A549 (cell line): ENCODE data around the gene TBRG4. TPM values are rescaled to one million over a fixed set of nuclear protein-coding genes. Genes with fewer than 3 reads are reported as not detected.

Source experiments
- ATAC-seq, 2 experiments: fragments of 200-7000 bp in 1 of 2; fragments of >200 bp in 1 of 2; cut with Nextera tagmentation in 1 of 2; cut with Tn5 transposase in 1 of 2; 3 replicates each; pipeline versions ENCODE4 v1.8.0 to v1.9.1; 2018 to 2020; ENCODE audit warnings: mild to moderate bottlenecking in 1 of 2, moderate library complexity in 1 of 2
- CTCF ChIA-PET: fragments of 300-600 bp; sonication (Branson Sonifier 250); formaldehyde crosslinking; extraction: SDS; loops from one replicate; lab custom pipeline; 2021; ENCODE audit warnings: antibody characterized with exemption, inconsistent platforms; lab: Yijun Ruan, JAX
- POLR2A ChIA-PET: fragments of 350-600 bp; formaldehyde crosslinking; extraction: SDS; loops from one replicate; lab custom pipeline; 2021; ENCODE audit warnings: antibody characterized with exemption, inconsistent platforms; lab: Yijun Ruan, JAX
- DNase-seq, 2 experiments: peaks; one replicate each; pipeline versions ENCODE4 v3.0.0 to v3.0.0-alpha.2; 2011 to 2016; ENCODE audit warnings: low read depth in 1 of 2, low spot score in 1 of 2
- FAIRE-seq: peaks from 2 replicates; lab custom pipeline; 2011; peaks lifted over from hg19 to GRCh38; lab: Jason Lieb, UNC
- H3K27ac ChIP-seq, 2 experiments: fragments of >200 bp; sonication (Bioruptor Twin); formaldehyde crosslinking; 3 replicates each; pipeline ENCODE4 v1.5.1; 2016 to 2017
- H3K4me1 ChIP-seq: fragments of >200 bp; sonication (Bioruptor Twin); formaldehyde crosslinking; 3 replicates; pipeline ENCODE4 v1.6.1; 2016
- H3K4me2 ChIP-seq: fragments of >200 bp; sonication (Bioruptor Twin); formaldehyde crosslinking; 3 replicates; pipeline ENCODE4 v1.6.1; 2016
- H3K4me3 ChIP-seq: fragments of >200 bp; sonication (Bioruptor Twin); formaldehyde crosslinking; 3 replicates; pipeline ENCODE4 v1.5.1; 2016
- H3K9me3 ChIP-seq: fragments of >200 bp; sonication (Bioruptor Twin); formaldehyde crosslinking; 3 replicates; pipeline ENCODE4 v1.6.1; 2016
- BCL3 ChIP-seq: fragments of >200 bp; sonication (Bioruptor Twin); formaldehyde crosslinking; IDR thresholded peaks from 3 replicates; pipeline ENCODE4 v1.6.1; 2016
- BHLHE40 ChIP-seq: IDR thresholded peaks from 2 replicates; pipeline ENCODE4 v1.6.1; 2012; ENCODE audit warnings: low read depth, low read length, inconsistent platforms
- CBX2 ChIP-seq: fragments of 200-600 bp; sonication (generic); IDR thresholded peaks from 2 replicates; pipeline ENCODE4 v1.6.1; 2016; ENCODE audit warnings: low read depth, mild to moderate bottlenecking, borderline replicate concordance
- CHD4 ChIP-seq: fragments of 200-600 bp; sonication (generic); IDR thresholded peaks from 2 replicates; pipeline ENCODE4 v1.6.1; 2016; ENCODE audit warnings: antibody characterized with exemption, mild to moderate bottlenecking, borderline replicate concordance
- FOSB ChIP-seq: fragments of 250-450 bp; sonication (Bioruptor Pico); IDR thresholded peaks from 2 replicates; pipeline ENCODE4 v1.5.0; 2020; ENCODE audit warnings: mild to moderate bottlenecking, moderate library complexity
- HEYL ChIP-seq: fragments of 250-450 bp; sonication (Bioruptor Pico); IDR thresholded peaks from 2 replicates; pipeline ENCODE4 v1.8.0; 2021; ENCODE audit warnings: mild to moderate bottlenecking, moderate library complexity
- HOXB13 ChIP-seq: fragments of 250-450 bp; sonication (Bioruptor Pico); IDR thresholded peaks from 2 replicates; pipeline ENCODE4 v1.5.0; 2020; ENCODE audit warnings: low read depth, mild to moderate bottlenecking, moderate library complexity
- JUNB ChIP-seq: fragments of >200 bp; sonication (Bioruptor Twin); formaldehyde crosslinking; IDR thresholded peaks from 2 replicates; pipeline ENCODE4 v1.6.1; 2016
- MAFK ChIP-seq: fragments of 450-650 bp; IDR thresholded peaks from 2 replicates; pipeline ENCODE4 v1.6.1; 2014; ENCODE audit not compliant: partially characterized antibody
- MYC ChIP-seq: IDR thresholded peaks from 2 replicates; pipeline ENCODE4 v1.6.1; 2012; ENCODE audit warnings: mild to moderate bottlenecking, inconsistent platforms, low read length, improper control_type of control experiment, borderline replicate concordance
- POLR2A ChIP-seq: IDR thresholded peaks from 2 replicates; pipeline ENCODE4 v1.6.1; 2012; ENCODE audit warnings: mild to moderate bottlenecking, low read length
- RAD21 ChIP-seq, 2 experiments: fragments of >200 bp in 1 of 2; sonication (Bioruptor Twin) in 1 of 2; formaldehyde crosslinking in 1 of 2; IDR thresholded peaks in 1 of 2; conservative IDR thresholded peaks in 1 of 2; 2 replicates in 1 of 2; 3 replicates in 1 of 2; pipeline ENCODE4 v1.6.1; 2012 to 2018; ENCODE audit warnings: inconsistent platforms in 1 of 2
- RARB ChIP-seq: fragments of 250-450 bp; sonication (Bioruptor Pico); IDR thresholded peaks from 2 replicates; pipeline ENCODE4 v1.8.0; 2021; ENCODE audit warnings: mild to moderate bottlenecking, moderate library complexity
- RCOR1 ChIP-seq: fragments of 150-350 bp; IDR thresholded peaks from 2 replicates; pipeline ENCODE4 v1.6.1; 2014; ENCODE audit warnings: antibody characterized with exemption, low read length, low read depth
- RNF2 ChIP-seq: fragments of 200-600 bp; sonication (generic); IDR thresholded peaks from 2 replicates; pipeline ENCODE4 v1.6.1; 2016; ENCODE audit warnings: low read depth, mild to moderate bottlenecking, antibody characterized with exemption, moderate library complexity, borderline replicate concordance
- TP53 ChIP-seq: fragments of 250-450 bp; sonication (Bioruptor Pico); IDR thresholded peaks from 2 replicates; pipeline ENCODE4 v1.5.0; 2021; ENCODE audit warnings: mild to moderate bottlenecking, moderate library complexity
- WGBS: methylation state at CpG from one replicate; pipeline ENCODE4 v1.1.6; 2017; ENCODE audit errors: missing lambda C conversion rate; 5-methylcytosine and 5-hydroxymethylcytosine counted together
- polyA plus RNA-seq, 4 experiments: library from polyadenylated mRNA; depleted of rRNA in 3 of 4; stranded (reverse); fragments of >200 nt; fragmentation: RNase III in 1 of 4; extraction: RNeasy Plus Mini Kit Qiagen cat#74134 plus additional on column Dnase treatment in 1 of 4; gene quantifications; 2 replicates in 3 of 4; 3 replicates in 1 of 4; pipeline ENCODE4 v1.2.3, GENCODE V29; 2011 to 2017
- TF ChIP-seq, protein P1 (sequence below): fragments of 250-450 bp; sonication (Bioruptor Pico); IDR thresholded peaks from 2 replicates; pipeline ENCODE4 v1.5.0; 2020; ENCODE audit warnings: low read depth, mild to moderate bottlenecking, moderate library complexity
- TF ChIP-seq, protein P2 (sequence below): fragments of >200 bp; sonication (Bioruptor Twin); formaldehyde crosslinking; IDR thresholded peaks from 3 replicates; pipeline ENCODE4 v1.5.1; 2016
- TF ChIP-seq, protein P3 (sequence below): fragments of >200 bp; sonication (Bioruptor Twin); formaldehyde crosslinking; IDR thresholded peaks from 2 replicates; pipeline ENCODE4 v1.6.1; 2016

Gene TBRG4
- polyA plus RNA-seq, 2 of the 4 experiments (the other 2 are of a cell fraction), result 88.8 to 100 TPM

- TF ChIP-seq, protein P1, sequence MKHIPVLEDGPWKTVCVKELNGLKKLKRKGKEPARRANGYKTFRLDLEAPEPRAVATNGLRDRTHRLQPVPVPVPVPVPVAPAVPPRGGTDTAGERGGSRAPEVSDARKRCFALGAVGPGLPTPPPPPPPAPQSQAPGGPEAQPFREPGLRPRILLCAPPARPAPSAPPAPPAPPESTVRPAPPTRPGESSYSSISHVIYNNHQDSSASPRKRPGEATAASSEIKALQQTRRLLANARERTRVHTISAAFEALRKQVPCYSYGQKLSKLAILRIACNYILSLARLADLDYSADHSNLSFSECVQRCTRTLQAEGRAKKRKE (CRISPR knock-in tag), result no peak
- TF ChIP-seq RAD21 (conservative IDR thresholded peaks at IDR 0.05 in 1 of 2, IDR thresholded peaks at IDR 0.05 in 1 of 2) (no peak), CBX2 (no peak)
These were observed 13.9 kb upstream of the TBRG4 start (continued) for GRCh38 chr7:45125193-45125904.

DNA sequence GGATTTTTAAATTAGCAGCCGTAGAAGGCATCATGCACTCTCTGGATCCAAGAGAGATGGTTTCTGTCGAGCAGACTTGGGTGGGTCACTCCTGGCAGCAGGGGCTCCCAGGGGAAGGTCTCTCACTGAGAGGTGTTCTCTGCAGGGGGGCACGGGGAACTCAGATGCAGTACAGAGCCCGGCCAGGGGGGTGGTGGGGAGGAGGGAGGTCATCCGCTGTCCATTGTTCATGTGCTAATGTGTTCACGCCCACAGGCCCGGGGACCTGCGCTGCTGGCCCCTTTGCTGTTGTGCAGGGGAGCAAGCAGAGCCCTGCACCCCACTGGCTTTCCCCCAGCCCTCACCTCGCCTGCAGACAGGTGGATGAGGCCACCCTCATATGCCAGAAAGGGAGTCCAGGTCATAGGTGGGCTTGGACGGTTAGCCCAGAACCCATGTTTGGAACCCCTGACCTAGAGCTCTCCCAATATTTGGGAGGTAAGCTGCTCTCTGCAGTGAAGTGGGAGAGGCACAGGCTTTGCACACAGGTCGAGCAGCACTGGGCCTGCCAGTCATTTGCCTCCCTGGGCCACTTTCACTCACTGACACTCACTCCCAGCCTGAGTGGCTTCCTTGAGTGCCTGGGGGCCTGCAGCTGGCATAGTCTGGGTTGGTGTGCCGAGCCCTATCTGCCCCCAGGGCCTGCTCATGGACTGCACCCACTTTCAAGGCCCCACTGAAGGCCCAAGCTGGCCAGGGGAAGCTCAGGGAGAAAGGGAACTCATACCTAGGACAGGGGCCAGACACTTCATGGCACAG lies 12.6 kb upstream of the TBRG4 start:
- 69% methylated on average over 9 of the region's 12 CpGs for WGBS
- DNase-seq (no peak), ATAC-seq (no peak), FAIRE-seq (no peak)
- H3K4me3 ChIP-seq, result no peak overlapping the region
- H3K4me1 ChIP-seq, result no peaks in the 10 kb centered on the region
- no peaks in the 10 kb centered on the region for H3K9me3 ChIP-seq
- TF ChIP-seq JUNB (no peak), HOXB13 (CRISPR knock-in tag) (no peak), HEYL (CRISPR knock-in tag) (no peak), MYC (no peak)
- no peak overlapping the region for H3K27ac ChIP-seq
- POLR2A ChIA-PET, result interaction anchor here (2.1 kb wide), 1 partner anchor 12 kb away, joined by 7 read pairs; the partner anchor contains the start of gene TBRG4
- CTCF ChIA-PET, result interaction anchor here (0.9 to 4.8 kb wide), 5 partner anchors 9 to 136 kb away, joined by 3 to 40 read pairs (median 5); no protein-coding TSS in a partner anchor
- H3K4me2 ChIP-seq, result no peak overlapping the region

- Histone ChIP-seq H3K9me3 (no peaks in the 10 kb centered on the region), H3K4me2 (no peak overlapping the region), H3K27ac (no peak overlapping the region), H3K4me3 (no peak overlapping the region), H3K4me1 (no peaks in the 10 kb centered on the region)
- DNase-seq (no peak), ATAC-seq (no peak), FAIRE-seq (no peak)
- POLR2A ChIA-PET, result interaction anchor here (1.4 kb wide), 1 partner anchor 12 kb away, joined by 3 read pairs; the partner anchor contains the start of gene TBRG4
- TF ChIP-seq BHLHE40 (no peak), FOSB (no peak)
- WGBS, result 83% methylated on average over 15 of the region's 16 CpGs
- CTCF ChIA-PET, result interaction anchor here (0.9 to 4.8 kb wide), 4 partner anchors 10 to 137 kb away, joined by 3 to 40 read pairs (median 6); no protein-coding TSS in a partner anchor
These were observed 11.7 kb upstream of the TBRG4 start for GRCh38 chr7:45122975-45123860.

DNA sequence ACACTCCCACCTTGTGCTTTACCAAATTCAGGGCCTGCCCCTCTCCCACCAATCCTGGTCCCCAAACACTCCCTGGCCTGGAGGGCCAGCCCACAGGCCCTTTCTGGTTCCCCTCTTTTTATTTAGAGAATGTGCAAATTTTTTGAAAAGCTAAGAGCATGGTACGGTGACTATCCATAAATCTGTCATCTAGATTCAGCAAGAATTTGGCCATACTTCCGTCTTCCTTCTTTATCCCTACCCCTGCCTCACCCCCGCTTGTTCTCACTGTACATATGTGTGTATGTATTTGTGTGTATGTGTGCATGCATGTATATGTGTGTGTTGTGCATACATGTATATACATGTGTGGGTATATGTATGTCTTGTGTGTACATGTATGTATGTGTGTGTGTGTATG lies 8.1 kb upstream of the TBRG4 start:
- ATAC-seq, result no peak
- DNase-seq, result no peak
- 92% methylated on average over 3 of the region's 3 CpGs for WGBS
- Histone ChIP-seq H3K4me2 (no peak overlapping the region), H3K27ac (no peak overlapping the region), H3K9me3 (no peaks in the 10 kb centered on the region), H3K4me3 (no peak overlapping the region), H3K4me1 (no peaks in the 10 kb centered on the region)
- FAIRE-seq, result no peak
- CTCF ChIA-PET, result interaction anchor here (0.8 to 5.0 kb wide), 2 partner anchors 8 to 17 kb away, joined by 3 to 37 read pairs; no protein-coding TSS in a partner anchor
- POLR2A ChIA-PET, result interaction anchor here (2.0 kb wide), 1 partner anchor 8 kb away, joined by 6 read pairs; the partner anchor contains the start of gene TBRG4
- TF ChIP-seq RCOR1 (no peak), TP53 (CRISPR knock-in tag) (no peak), RARB (CRISPR knock-in tag) (no peak), JUNB (no peak), BHLHE40 (no peak), RAD21 (conservative IDR thresholded peaks at IDR 0.05 in 1 of 2, IDR thresholded peaks at IDR 0.05 in 1 of 2) (no peak), POLR2A (no peak), HOXB13 (CRISPR knock-in tag) (no peak), RNF2 (no peak), MAFK (no peak), HEYL (CRISPR knock-in tag) (no peak), BCL3 (no peak), CHD4 (no peak)
- TF ChIP-seq, protein P2, sequence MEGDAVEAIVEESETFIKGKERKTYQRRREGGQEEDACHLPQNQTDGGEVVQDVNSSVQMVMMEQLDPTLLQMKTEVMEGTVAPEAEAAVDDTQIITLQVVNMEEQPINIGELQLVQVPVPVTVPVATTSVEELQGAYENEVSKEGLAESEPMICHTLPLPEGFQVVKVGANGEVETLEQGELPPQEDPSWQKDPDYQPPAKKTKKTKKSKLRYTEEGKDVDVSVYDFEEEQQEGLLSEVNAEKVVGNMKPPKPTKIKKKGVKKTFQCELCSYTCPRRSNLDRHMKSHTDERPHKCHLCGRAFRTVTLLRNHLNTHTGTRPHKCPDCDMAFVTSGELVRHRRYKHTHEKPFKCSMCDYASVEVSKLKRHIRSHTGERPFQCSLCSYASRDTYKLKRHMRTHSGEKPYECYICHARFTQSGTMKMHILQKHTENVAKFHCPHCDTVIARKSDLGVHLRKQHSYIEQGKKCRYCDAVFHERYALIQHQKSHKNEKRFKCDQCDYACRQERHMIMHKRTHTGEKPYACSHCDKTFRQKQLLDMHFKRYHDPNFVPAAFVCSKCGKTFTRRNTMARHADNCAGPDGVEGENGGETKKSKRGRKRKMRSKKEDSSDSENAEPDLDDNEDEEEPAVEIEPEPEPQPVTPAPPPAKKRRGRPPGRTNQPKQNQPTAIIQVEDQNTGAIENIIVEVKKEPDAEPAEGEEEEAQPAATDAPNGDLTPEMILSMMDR, result no peak
- TF ChIP-seq, protein P1 (CRISPR knock-in tag), result no peak
- TF ChIP-seq, protein P3, sequence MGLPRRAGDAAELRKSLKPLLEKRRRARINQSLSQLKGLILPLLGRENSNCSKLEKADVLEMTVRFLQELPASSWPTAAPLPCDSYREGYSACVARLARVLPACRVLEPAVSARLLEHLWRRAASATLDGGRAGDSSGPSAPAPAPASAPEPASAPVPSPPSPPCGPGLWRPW, result no peak
